22Rv1 (cell line): ENCODE data around the gene IQCM.

Experiments
- ZFX ChIP-seq: fragments of 450-650 bp; IDR thresholded peaks from 2 replicates; pipeline ENCODE4 v1.6.1; 2017; ENCODE audit warnings: antibody characterized with exemption, borderline replicate concordance
- TF ChIP-seq, protein P1 (sequence below): fragments of 450-650 bp; IDR thresholded peaks from 2 replicates; pipeline ENCODE4 v1.5.1; 2017; ENCODE audit warnings: mild to moderate bottlenecking

DNA sequence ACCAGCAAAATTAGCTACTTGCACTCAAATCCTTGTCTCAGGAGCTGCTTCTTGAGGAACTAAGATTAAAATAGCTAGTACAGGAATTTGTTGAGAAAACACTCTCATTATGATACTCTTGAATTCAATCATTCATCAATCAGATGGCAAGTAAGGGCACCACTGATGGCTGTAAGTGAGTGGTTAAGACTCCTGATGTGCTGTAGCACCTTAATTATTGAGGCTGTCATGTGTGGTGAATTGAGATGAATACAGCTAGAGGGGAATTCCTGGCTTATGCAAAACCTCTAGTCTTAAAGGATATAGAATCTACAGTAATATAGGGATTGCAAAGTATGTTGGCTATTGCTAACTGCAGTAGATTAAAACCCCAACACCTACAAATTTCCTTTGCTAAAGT, 509.1 kb downstream of the IQCM start:
- TF ChIP-seq, protein P1, sequence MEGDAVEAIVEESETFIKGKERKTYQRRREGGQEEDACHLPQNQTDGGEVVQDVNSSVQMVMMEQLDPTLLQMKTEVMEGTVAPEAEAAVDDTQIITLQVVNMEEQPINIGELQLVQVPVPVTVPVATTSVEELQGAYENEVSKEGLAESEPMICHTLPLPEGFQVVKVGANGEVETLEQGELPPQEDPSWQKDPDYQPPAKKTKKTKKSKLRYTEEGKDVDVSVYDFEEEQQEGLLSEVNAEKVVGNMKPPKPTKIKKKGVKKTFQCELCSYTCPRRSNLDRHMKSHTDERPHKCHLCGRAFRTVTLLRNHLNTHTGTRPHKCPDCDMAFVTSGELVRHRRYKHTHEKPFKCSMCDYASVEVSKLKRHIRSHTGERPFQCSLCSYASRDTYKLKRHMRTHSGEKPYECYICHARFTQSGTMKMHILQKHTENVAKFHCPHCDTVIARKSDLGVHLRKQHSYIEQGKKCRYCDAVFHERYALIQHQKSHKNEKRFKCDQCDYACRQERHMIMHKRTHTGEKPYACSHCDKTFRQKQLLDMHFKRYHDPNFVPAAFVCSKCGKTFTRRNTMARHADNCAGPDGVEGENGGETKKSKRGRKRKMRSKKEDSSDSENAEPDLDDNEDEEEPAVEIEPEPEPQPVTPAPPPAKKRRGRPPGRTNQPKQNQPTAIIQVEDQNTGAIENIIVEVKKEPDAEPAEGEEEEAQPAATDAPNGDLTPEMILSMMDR, result no peak
- TF ChIP-seq ZFX, result no peak
